PC-9 (cell line): ENCODE data around the gene HUS1.

Experiments used
- EZH2 ChIP-seq: fragments of 200-600 bp; sonication (generic); IDR thresholded peaks from 2 replicates; pipeline ENCODE4 v1.8.0; 2017; ENCODE audit warnings: antibody characterized with exemption, low read depth
- TF ChIP-seq, protein P1 (sequence below): fragments of 200-600 bp; sonication (generic); conservative IDR thresholded peaks from 2 replicates; pipeline ENCODE4 v1.6.1; 2017; ENCODE audit warnings: mixed run types, antibody characterized with exemption, mild to moderate bottlenecking, moderate library complexity

DNA sequence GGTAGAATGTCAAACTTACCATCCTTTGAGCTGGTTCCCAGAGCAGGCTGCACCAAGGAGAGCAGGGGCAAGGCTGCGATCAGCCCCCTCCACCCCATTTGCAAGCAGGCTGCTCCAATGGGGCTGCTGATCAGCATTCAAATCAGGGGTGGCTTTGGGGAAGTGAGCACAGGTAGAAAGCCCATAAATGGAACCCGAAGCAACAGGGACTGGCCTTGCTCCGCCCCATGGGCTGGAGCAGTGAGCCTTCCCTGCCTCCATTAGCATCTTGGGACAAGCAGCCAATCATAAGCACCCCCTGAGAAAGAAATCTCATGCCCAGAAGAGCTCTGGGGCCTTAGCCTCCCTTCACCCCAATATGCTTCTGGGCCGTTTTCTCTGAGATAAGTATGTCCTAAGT lies 27.2 kb downstream of the HUS1 start:
- TF ChIP-seq EZH2 = no peak
- TF ChIP-seq, protein P1, sequence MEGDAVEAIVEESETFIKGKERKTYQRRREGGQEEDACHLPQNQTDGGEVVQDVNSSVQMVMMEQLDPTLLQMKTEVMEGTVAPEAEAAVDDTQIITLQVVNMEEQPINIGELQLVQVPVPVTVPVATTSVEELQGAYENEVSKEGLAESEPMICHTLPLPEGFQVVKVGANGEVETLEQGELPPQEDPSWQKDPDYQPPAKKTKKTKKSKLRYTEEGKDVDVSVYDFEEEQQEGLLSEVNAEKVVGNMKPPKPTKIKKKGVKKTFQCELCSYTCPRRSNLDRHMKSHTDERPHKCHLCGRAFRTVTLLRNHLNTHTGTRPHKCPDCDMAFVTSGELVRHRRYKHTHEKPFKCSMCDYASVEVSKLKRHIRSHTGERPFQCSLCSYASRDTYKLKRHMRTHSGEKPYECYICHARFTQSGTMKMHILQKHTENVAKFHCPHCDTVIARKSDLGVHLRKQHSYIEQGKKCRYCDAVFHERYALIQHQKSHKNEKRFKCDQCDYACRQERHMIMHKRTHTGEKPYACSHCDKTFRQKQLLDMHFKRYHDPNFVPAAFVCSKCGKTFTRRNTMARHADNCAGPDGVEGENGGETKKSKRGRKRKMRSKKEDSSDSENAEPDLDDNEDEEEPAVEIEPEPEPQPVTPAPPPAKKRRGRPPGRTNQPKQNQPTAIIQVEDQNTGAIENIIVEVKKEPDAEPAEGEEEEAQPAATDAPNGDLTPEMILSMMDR = no peak
